ENCODE results near the gene B3GALT6.

DNA sequence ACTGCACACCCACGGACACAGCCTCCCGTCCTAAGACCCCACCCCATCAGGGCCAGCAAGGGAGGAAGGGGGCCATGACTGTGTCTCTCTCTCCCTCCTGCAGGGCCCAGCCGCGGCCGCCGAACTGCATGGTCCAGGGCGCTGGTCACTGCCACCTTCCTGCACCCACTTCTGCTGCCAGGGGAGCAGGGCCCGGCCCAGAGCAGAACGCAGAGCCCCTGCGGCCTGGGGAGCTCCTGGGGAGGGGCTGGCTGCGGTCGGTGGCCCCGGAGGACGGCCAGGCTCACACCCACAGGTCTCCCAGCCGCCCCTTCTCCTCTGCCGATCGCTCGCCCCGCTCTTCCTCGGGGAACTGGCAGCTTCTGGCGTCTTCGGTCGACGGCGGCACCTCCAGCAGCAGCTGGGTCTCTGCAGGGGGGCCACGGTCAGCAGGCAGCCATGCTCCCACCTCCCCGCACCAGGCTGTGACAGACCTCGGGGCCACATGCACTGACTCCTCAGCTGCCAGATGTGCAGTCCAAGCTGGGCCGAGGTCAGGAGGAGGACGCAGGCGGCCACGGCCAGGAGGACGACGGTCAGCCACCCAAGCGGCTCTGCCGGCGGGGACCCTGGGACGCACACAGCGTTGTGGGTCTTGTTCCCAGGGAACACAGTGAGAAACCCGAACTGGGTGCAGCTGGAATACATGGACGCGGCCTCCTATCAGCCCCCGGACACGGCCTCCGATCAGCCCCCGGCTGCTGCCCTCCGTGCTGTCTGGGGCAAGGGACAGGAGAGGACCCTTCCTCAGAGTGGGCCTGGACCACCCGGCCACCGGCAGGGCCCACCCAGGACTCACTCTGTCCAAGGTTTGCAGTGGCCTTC lies 28.2 kb upstream of the B3GALT6 start:
- TF ChIP-seq POLR2AphosphoS5 (IDR thresholded peaks at IDR 0.05) = no peak
- TF ChIP-seq, protein P1, sequence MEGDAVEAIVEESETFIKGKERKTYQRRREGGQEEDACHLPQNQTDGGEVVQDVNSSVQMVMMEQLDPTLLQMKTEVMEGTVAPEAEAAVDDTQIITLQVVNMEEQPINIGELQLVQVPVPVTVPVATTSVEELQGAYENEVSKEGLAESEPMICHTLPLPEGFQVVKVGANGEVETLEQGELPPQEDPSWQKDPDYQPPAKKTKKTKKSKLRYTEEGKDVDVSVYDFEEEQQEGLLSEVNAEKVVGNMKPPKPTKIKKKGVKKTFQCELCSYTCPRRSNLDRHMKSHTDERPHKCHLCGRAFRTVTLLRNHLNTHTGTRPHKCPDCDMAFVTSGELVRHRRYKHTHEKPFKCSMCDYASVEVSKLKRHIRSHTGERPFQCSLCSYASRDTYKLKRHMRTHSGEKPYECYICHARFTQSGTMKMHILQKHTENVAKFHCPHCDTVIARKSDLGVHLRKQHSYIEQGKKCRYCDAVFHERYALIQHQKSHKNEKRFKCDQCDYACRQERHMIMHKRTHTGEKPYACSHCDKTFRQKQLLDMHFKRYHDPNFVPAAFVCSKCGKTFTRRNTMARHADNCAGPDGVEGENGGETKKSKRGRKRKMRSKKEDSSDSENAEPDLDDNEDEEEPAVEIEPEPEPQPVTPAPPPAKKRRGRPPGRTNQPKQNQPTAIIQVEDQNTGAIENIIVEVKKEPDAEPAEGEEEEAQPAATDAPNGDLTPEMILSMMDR (IDR thresholded peaks at IDR 0.05) = no peak

All from gastroesophageal sphincter (tissue), 3 donors.